Effector memory CD8-positive, alpha-beta T cell (primary cell): ENCODE measurements around the gene SARDH.

ENCODE experiments used
- ATAC-seq: fragments of 150-1000 bp; cut with Tn5 transposase; replicated peaks from 2 replicates; pipeline ENCODE4 v1.10.0; 2021; ENCODE audit warnings: mild to moderate bottlenecking, moderate library complexity
- DNase-seq, 3 experiments: peaks; one replicate each; pipeline ENCODE4 v3.0.0; 2021
- H3K27ac Mint-ChIP-seq, 2 donors: one replicate each; pipeline ENCODE4 v1.8.0; 2022; ENCODE audit warnings: mild to moderate bottlenecking in 2 of 2, mixed read lengths in 2 of 2, moderate library complexity in 2 of 2
- H3K27me3 Mint-ChIP-seq, 2 donors: one replicate each; pipeline ENCODE4 v1.8.0; 2022; ENCODE audit warnings: mixed read lengths in 2 of 2
- H3K36me3 Mint-ChIP-seq: one replicate; pipeline ENCODE4 v1.8.0; 2022; ENCODE audit warnings: mild to moderate bottlenecking, moderate library complexity, mixed read lengths; ENCODE audit not compliant: insufficient read depth
- H3K4me1 Mint-ChIP-seq, 2 donors: one replicate each; pipeline ENCODE4 v1.8.0; 2022; ENCODE audit warnings: low read depth in 2 of 2, mixed read lengths in 2 of 2
- H3K4me3 Mint-ChIP-seq, 2 donors: one replicate each; pipeline ENCODE4 v1.8.0; 2022; ENCODE audit warnings: mild to moderate bottlenecking in 2 of 2, mixed read lengths in 2 of 2, moderate library complexity in 2 of 2
- H3K9me3 Mint-ChIP-seq, 2 donors: one replicate each; pipeline ENCODE4 v1.8.0; 2022; ENCODE audit warnings: mixed read lengths in 2 of 2

SARDH gene

GRCh38 chr9:133699546-133699945, 38.6 kb downstream of the SARDH start:
- Mint-ChIP-seq H3K9me3 (no peaks in the 10 kb centered on the region), H3K36me3 (peaks cover 7% of the 10 kb centered on the region), H3K27me3 (peaks cover 5 to 44% of the 10 kb centered on the region in 2 donors), H3K4me3 (no peak overlapping the region), H3K4me1 (peaks cover 10 to 26% of the 10 kb centered on the region in 2 donors), H3K27ac (no peak overlapping the region)
- DNase-seq, result no peak
- no peak for ATAC-seq

GRCh38 chr9:133696071-133696472, 42.1 kb downstream of the SARDH start:
- Mint-ChIP-seq H3K27me3 (peaks cover 5 to 54% of the 10 kb centered on the region in 2 donors), H3K36me3 (peaks cover 4% of the 10 kb centered on the region), H3K9me3 (no peaks in the 10 kb centered on the region), H3K27ac (no peak overlapping the region), H3K4me3 (no peak overlapping the region), H3K4me1 (peaks cover 5 to 15% of the 10 kb centered on the region in 2 donors)
- no peak for ATAC-seq
- DNase-seq, result no peak

GRCh38 chr9:133694686-133695085, 43.5 kb downstream of the SARDH start:
- DNase-seq (no peak), ATAC-seq (no peak)
- Mint-ChIP-seq H3K9me3 (no peaks in the 10 kb centered on the region), H3K36me3 (no peaks in the 10 kb centered on the region), H3K27ac (peak overlapping the region in 1 of 2 donors; percentile 9), H3K27me3 (peaks cover 5 to 48% of the 10 kb centered on the region in 2 donors), H3K4me3 (no peak overlapping the region), H3K4me1 (peaks cover 0 to 7% of the 10 kb centered on the region in 2 donors)

- Mint-ChIP-seq H3K4me3 (no peak overlapping the region), H3K9me3 (no peaks in the 10 kb centered on the region), H3K36me3 (no peaks in the 10 kb centered on the region), H3K4me1 (peaks cover 0 to 7% of the 10 kb centered on the region in 2 donors), H3K27ac (no peak overlapping the region), H3K27me3 (peaks cover 5 to 48% of the 10 kb centered on the region in 2 donors)
- DNase-seq (no peak), ATAC-seq (no peak)
These were observed 44.2 kb downstream of the SARDH start for GRCh38 chr9:133693703-133694529.

- peaks cover 0 to 3% of the 10 kb centered on the region in 2 donors for H3K4me1 Mint-ChIP-seq
- H3K27ac Mint-ChIP-seq, result peak overlapping the region in 1 of 2 donors; percentile 60
- DNase-seq (no peak), ATAC-seq (no peak)
- H3K27me3 Mint-ChIP-seq, result peaks cover 5 to 48% of the 10 kb centered on the region in 2 donors
- no peak overlapping the region for H3K4me3 Mint-ChIP-seq
- peaks cover 4% of the 10 kb centered on the region for H3K36me3 Mint-ChIP-seq
- no peaks in the 10 kb centered on the region for H3K9me3 Mint-ChIP-seq
These were observed 45.0 kb downstream of the SARDH start for GRCh38 chr9:133693116-133693515.

GRCh38 chr9:133692364-133692985, 45.7 kb downstream of the SARDH start:
- DNase-seq, result no peak

GRCh38 chr9:133691626-133692363, 46.4 kb downstream of the SARDH start:
- H3K4me1 Mint-ChIP-seq, result peaks cover 0 to 3% of the 10 kb centered on the region in 2 donors
- peaks cover 5 to 42% of the 10 kb centered on the region in 2 donors for H3K27me3 Mint-ChIP-seq
- peaks cover 4% of the 10 kb centered on the region for H3K36me3 Mint-ChIP-seq
- H3K27ac Mint-ChIP-seq, result no peak overlapping the region
- no peaks in the 10 kb centered on the region for H3K9me3 Mint-ChIP-seq
- no peak for ATAC-seq
- DNase-seq, result no peak
- H3K4me3 Mint-ChIP-seq, result no peak overlapping the region

More at GRCh38 chr9:133692364-133692985, 45.7 kb downstream of the SARDH start:
- Mint-ChIP-seq H3K4me1 (peaks cover 0 to 3% of the 10 kb centered on the region in 2 donors), H3K27ac (no peak overlapping the region), H3K27me3 (peaks cover 5 to 48% of the 10 kb centered on the region in 2 donors), H3K36me3 (peaks cover 4% of the 10 kb centered on the region), H3K4me3 (no peak overlapping the region), H3K9me3 (no peaks in the 10 kb centered on the region)
- no peak for ATAC-seq

GRCh38 chr9:133691191-133691590, 47.0 kb downstream of the SARDH start:
- Mint-ChIP-seq H3K36me3 (peaks cover 4% of the 10 kb centered on the region), H3K27me3 (peaks cover 0 to 36% of the 10 kb centered on the region in 2 donors), H3K27ac (peak overlapping the region; percentile 58 to 73), H3K4me3 (no peak overlapping the region), H3K9me3 (no peaks in the 10 kb centered on the region), H3K4me1 (no peaks in the 10 kb centered on the region)
- ATAC-seq (no peak), DNase-seq (no peak)

GRCh38 chr9:133690081-133690561, 48.0 kb downstream of the SARDH start:
- ATAC-seq, result no peak
- no peaks in the 10 kb centered on the region for H3K4me1 Mint-ChIP-seq
- H3K27me3 Mint-ChIP-seq, result peaks cover 0 to 26% of the 10 kb centered on the region in 2 donors
- H3K9me3 Mint-ChIP-seq, result no peaks in the 10 kb centered on the region
- no peak overlapping the region for H3K27ac Mint-ChIP-seq
- no peak for DNase-seq
- no peak overlapping the region for H3K4me3 Mint-ChIP-seq
- peaks cover 4% of the 10 kb centered on the region for H3K36me3 Mint-ChIP-seq

- Mint-ChIP-seq H3K4me3 (no peak overlapping the region), H3K27me3 (peaks cover 0 to 17% of the 10 kb centered on the region in 2 donors)
These were observed 48.9 kb downstream of the SARDH start for GRCh38 chr9:133689151-133689763.

GRCh38 chr9:133687856-133688761, 50.0 kb downstream of the SARDH start:
- Mint-ChIP-seq H3K4me3 (no peak overlapping the region), H3K27ac (peak overlapping the region in 1 of 2 donors; percentile 59), H3K36me3 (peaks cover 16% of the 10 kb centered on the region), H3K4me1 (peaks cover 9 to 11% of the 10 kb centered on the region in 2 donors), H3K27me3 (peaks cover 0 to 12% of the 10 kb centered on the region in 2 donors), H3K9me3 (no peaks in the 10 kb centered on the region)
- DNase-seq, result no peak
- ATAC-seq, result no peak

More at GRCh38 chr9:133689151-133689763, 48.9 kb downstream of the SARDH start:
- peaks cover 5% of the 10 kb centered on the region for H3K36me3 Mint-ChIP-seq
- DNase-seq (no peak), ATAC-seq (no peak)
- no peak overlapping the region for H3K27ac Mint-ChIP-seq
- H3K4me1 Mint-ChIP-seq, result peaks cover under 1% of the 10 kb centered on the region in 2 donors
- H3K9me3 Mint-ChIP-seq, result no peaks in the 10 kb centered on the region
